Epithelial cell of esophagus (primary cell): ENCODE data around the gene HCFC1.

Experiments
- DNase-seq: peaks from one replicate; pipeline ENCODE4 v3.0.0; 2010; ENCODE audit warnings: low read depth
- H3K4me3 ChIP-seq: 2 replicates; pipeline ENCODE4 v1.5.1; 2011; ENCODE audit warnings: mild to moderate bottlenecking, low read length, control low read depth
- TF ChIP-seq, protein P1 (sequence below): IDR thresholded peaks from 2 replicates; pipeline ENCODE4 v1.5.1; 2011; ENCODE audit warnings: low read depth, mild to moderate bottlenecking, low read length, control low read depth, inconsistent platforms; ENCODE audit not compliant: insufficient read depth; ENCODE audit errors: missing control alignments

HCFC1 gene

DNA sequence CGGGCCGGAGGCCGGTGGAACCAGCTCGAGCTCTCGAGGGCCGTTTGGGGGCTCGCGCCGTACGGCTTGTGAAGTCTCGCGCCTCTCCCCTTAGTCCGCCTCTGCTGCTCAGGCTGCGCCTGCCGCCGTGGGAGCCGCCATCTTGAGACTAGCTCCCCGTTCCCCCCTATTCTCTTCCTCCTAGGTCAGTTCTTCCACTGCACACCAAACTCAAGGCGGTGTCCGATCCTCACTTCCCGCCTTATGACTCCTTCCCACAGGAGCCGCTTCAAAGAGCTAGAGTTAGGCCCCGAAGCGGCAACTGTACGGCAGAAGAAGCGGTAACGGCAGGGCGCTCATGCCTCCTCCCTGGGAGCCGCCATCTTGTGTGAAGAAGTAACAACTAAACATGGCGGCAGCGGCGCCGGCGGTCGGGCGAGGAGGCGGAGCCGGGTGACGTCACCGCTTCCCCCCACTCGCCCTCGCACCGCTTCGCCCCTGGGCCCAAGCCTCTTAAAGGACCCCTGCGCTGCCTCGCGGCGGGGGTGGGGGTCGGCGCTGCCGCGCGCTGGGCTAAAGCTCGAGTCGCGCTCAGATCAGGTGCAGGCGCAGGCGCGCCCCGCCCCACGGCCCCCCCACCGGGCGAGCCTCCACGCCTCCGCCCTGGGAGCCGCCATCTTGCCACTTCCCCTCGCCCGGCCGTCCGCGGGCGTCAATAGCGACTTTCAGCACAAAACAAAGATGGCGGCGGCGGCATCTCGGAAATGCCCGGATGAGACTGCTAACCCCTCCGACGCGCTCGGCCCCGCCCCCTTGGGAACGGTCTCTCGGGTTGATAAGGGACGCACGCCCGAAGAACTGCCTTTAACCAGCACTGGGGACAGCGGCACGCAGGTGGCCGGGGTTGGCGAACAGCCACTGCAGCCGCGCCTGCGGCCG is at the start of gene HCFC1:
Gene HCFC1, minus strand, starts transcription at position 369 of the 918 bp plus-strand sequence. CDS start 978 bp downstream, outside the sequence.
- TF ChIP-seq, protein P1, sequence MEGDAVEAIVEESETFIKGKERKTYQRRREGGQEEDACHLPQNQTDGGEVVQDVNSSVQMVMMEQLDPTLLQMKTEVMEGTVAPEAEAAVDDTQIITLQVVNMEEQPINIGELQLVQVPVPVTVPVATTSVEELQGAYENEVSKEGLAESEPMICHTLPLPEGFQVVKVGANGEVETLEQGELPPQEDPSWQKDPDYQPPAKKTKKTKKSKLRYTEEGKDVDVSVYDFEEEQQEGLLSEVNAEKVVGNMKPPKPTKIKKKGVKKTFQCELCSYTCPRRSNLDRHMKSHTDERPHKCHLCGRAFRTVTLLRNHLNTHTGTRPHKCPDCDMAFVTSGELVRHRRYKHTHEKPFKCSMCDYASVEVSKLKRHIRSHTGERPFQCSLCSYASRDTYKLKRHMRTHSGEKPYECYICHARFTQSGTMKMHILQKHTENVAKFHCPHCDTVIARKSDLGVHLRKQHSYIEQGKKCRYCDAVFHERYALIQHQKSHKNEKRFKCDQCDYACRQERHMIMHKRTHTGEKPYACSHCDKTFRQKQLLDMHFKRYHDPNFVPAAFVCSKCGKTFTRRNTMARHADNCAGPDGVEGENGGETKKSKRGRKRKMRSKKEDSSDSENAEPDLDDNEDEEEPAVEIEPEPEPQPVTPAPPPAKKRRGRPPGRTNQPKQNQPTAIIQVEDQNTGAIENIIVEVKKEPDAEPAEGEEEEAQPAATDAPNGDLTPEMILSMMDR: no peak
- peak within 1 kb of the TSS; percentile 77 for H3K4me3 ChIP-seq
- DNase-seq: peak; percentile 84

DNA sequence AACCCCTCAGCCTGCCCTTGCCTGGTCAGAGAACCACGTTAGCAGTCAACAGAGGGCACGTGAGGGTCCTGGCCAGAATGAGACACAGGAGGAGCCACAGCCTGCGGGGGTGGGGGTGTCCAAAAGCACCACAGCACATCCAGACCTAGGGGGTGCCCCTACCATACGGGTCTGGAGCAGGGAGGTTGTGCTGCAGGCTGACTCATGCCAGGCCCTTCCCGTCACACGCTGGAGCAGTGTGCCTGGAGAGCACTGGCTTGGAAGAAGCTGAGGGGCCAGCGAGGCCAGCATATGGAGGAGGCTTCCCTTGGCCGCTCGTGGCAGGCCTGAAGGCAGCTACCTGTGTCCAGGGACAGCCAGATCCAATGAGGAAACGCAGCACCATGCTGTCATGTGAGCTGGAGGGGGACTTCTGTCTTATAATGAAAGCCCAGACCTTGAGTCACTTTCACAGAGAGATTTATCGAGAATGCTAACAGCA is 49.6 kb upstream of the HCFC1 start:
- H3K4me3 ChIP-seq: no peak overlapping the region
- DNase-seq: peak; percentile 38
- TF ChIP-seq, protein P1: no peak

DNA sequence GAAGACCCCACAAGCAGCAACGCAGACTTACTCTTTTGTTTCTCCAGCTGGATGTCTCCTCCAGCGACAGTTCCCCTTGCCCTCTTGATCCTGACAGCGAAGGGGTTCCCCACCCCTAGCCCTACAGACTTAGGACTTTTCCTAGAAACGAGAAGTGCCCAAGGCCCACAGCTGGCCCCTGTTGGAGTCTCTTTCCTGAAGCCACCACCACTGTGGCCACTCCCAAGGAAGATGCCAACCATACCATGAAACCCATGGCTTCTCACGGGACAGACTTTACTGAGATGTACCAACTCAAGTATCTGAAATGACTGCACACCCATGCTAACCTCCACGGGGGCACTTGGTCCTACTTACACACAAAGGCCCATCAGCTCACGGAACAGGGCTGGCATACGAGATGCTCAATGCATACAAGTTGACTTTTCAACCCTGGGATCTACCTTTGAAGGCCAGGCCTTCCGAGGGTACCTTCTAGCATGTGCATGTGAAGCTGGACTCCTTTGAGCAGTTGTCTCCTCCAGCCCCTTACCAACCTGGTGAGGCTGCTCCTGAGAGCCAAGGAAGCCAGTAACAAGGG is 49.0 kb upstream of the HCFC1 start:
- DNase-seq: no peak
- TF ChIP-seq, protein P1: no peak
- peak overlapping the region; percentile 46 for H3K4me3 ChIP-seq

DNA sequence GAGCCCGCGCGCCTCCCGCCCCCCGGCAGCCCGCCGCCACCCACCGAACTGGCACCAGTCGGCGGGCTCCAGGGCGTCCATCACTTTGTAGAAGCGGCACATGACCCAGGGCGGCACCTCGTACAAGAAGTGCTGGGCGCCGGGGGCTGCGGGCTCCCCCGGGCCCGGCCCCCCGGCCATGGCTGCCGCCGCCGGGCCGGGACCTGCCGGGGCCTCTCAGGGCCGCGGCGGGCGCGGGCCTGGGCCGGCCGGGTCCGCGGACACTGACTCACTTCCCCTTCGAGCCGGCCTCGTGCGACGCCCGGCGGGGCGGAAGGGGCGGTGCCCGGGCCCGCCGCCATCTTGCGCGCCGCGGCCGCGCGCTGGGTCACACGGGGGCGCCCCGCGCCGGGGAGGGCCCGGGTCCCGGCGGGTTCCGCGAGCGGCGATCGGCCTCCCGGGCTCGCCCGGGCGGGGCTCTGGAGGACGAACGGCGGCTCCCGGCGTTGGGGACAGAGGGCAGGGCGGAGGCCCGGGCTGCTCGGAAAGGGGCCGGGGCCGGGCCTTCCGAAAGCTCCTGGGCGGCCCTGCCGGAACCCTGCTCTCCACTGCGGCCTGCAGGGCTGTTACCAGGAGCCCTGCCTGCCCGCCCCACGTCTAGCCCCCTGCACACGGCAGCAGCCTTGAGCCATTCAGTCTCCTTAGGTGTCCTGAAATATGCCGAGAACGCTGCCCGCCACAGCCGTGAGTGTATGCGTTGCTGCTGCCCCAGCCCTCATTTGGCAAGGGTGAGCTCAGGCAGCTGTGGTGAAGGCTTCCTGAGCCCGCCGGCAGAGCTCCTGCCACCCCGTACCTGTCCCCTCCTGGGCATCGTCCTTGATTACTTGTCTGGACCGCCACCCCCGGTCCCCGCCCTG is 48.3 kb upstream of the HCFC1 start, which contains the start of gene IRAK1:
Gene IRAK1, minus strand, starts transcription at position 270 of the 896 bp plus-strand sequence. Its CDS starts 90 bp downstream, at position 180.
- peak within 1 kb of the TSS; percentile 56 for H3K4me3 ChIP-seq
- TF ChIP-seq, protein P1: no peak
- peak; percentile 56 for DNase-seq

DNA sequence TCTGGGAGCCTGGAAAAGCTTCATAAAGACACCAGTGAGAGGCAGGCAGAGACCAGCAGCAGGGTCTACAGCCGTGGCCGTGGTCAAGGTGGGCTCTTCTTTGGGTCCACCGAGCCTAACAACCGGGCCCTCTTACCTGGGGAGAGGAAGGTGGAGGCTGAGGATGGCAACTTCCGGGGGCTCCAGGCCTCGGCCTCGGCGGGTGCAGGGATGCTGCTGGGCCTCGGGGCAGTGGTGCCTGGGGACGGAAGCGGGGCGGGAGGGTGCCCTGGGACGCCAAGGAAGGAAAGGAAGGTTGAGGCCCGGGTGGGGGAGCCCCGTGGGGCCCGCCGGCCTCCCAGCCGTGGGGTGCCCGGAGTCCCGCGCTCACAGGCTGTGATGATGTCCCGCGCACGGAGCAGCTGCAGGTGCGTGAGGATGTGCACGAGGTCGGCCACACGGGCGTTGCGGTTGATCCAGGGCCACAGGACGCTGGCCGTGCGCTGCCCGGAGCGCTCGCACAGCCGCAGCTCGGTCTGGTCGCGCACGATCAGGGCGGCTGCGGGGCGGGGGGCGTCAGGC is 47.5 kb upstream of the HCFC1 start:
- peak overlapping the region; percentile 56 for H3K4me3 ChIP-seq
- TF ChIP-seq, protein P1: no peak
- DNase-seq: no peak

DNA sequence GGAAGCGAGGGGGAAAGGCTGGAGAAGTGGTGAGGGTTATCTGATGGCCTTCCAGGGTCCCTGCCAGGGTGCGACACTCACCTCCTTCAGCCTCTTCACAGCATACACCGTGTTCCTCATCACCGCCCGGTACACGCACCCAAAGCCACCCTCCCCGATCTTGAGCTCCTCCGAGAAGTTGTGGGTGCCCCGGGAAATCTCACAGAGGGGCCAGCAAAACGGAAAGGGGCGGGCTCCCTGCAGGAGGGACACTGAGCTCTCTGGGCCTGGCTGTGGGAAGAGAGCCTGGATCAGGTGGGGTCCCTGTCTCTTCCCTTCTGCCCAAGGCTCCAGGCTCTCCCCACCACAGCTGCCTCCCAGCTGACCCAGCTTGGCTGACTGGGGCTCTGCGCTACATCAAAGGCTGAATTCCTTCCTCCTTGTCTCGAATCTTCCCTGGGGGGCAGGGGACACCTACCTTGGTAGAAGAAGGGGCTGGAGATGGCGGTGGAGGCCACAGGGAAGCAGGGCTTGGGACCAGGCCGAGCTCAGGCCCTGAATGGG is 47.0 kb upstream of the HCFC1 start:
- H3K4me3 ChIP-seq: peak overlapping the region; percentile 56
- TF ChIP-seq, protein P1: no peak
- no peak for DNase-seq
